GM13977 (cell line): ENCODE results near the gene NOLC1.

Experiments
- DNase-seq: peaks from one replicate; pipeline ENCODE4 v3.0.0; 2012; ENCODE audit warnings: low spot score
- in situ Hi-C: fragments of 300-500 bp; cut with MboI; formaldehyde crosslinking; loops from one replicate; pipeline ENCODE4 v1.12.0; 2022; ENCODE audit warnings: low sequenced_read_pairs, low pct_unique_long_range_greater_than_20kb, mixed read lengths, inconsistent platforms; ENCODE audit not compliant: unreplicated experiment
- TF ChIP-seq, protein P1 (sequence below): IDR thresholded peaks from 2 replicates; pipeline ENCODE4 v1.5.1; 2012; ENCODE audit warnings: mild to moderate bottlenecking, control low read depth; ENCODE audit not compliant: insufficient read depth; ENCODE audit errors: extremely low read depth, missing control alignments

NOLC1 gene

DNA sequence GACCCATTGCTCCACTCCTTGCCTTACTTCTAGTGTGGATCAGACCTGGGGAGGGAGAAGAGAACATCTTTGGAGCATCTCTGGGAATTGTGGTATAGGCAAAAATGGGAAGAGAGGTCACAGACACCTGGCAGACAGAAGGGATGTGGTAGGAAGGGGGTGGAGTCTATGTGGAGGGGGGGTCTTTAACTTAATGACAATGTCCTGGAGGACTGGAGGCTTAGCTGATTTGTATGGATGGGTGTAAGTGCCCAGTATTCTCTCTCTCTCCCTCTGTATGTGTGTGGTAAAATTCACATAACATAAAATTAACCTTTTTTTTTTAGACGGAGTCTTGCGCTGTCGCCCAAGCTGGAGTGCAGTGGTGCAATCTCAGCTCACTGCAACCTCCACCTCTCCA is 29.0 kb upstream of the NOLC1 start:
- in situ Hi-C loops, result no loop called here
- TF ChIP-seq, protein P1, sequence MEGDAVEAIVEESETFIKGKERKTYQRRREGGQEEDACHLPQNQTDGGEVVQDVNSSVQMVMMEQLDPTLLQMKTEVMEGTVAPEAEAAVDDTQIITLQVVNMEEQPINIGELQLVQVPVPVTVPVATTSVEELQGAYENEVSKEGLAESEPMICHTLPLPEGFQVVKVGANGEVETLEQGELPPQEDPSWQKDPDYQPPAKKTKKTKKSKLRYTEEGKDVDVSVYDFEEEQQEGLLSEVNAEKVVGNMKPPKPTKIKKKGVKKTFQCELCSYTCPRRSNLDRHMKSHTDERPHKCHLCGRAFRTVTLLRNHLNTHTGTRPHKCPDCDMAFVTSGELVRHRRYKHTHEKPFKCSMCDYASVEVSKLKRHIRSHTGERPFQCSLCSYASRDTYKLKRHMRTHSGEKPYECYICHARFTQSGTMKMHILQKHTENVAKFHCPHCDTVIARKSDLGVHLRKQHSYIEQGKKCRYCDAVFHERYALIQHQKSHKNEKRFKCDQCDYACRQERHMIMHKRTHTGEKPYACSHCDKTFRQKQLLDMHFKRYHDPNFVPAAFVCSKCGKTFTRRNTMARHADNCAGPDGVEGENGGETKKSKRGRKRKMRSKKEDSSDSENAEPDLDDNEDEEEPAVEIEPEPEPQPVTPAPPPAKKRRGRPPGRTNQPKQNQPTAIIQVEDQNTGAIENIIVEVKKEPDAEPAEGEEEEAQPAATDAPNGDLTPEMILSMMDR, result no peak
- DNase-seq, result no peak

DNA sequence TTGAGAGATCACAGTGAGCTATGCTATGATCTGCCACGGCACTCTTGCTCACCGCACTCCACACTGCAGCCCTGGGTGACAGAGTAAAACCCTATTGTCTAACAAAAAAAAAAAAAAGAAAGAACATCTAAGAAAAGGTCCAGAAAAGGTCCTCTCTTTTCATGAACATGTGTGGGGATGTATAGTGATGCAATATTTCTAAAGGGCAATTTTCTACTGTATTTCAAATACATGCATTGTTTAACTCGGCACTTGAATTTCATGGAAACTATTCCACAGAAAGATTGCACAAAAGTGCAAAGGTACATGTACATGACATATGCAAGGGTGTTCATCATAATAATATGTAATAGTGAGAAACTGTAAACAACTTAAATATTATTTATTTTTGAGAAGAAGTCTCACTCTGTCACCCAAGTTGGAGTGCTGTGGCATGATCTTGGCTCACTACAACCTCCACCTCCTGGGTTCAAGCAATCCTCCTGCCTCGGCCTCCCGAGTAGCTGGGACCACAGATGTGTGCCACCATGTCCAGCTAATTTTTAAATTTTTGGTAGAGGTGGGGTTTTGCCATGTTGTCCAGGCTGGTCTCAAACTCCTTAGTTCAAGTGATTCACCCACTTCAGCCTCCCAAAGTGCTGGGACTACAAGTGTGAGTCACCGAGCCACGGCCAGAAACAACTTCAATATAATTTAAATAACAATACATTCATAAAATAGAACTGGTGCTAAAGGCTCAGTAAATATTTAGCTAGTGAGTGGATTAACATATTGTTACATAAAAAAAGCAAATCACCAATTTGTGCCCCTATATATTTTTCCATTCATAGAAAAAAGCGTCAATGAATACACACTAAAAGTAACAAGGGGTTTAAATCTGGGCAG is 20.7 kb upstream of the NOLC1 start:
- in situ Hi-C loops, result no loop called here
- no peak for DNase-seq
- TF ChIP-seq, protein P1, result no peak

DNA sequence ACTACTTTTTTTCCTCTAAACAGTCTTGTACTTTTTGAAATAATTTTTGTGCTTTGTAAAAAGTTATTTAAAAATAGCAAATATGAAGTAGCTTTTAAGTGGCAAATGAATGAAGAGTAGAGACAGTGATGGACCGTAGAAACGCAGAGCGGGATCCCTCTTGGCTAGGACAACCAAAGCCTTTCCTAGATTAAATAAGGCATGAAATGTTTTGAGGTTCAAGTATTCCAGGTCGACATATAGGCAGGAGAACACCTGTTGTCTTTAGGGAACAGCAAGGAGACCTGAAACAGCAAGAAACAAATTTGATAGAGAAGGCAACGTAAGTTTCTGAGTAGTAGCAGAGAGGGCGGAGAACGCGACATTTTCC is 20.0 kb upstream of the NOLC1 start:
- no peak for DNase-seq
- in situ Hi-C loops, result no loop called here
- TF ChIP-seq, protein P1, result no peak

DNA sequence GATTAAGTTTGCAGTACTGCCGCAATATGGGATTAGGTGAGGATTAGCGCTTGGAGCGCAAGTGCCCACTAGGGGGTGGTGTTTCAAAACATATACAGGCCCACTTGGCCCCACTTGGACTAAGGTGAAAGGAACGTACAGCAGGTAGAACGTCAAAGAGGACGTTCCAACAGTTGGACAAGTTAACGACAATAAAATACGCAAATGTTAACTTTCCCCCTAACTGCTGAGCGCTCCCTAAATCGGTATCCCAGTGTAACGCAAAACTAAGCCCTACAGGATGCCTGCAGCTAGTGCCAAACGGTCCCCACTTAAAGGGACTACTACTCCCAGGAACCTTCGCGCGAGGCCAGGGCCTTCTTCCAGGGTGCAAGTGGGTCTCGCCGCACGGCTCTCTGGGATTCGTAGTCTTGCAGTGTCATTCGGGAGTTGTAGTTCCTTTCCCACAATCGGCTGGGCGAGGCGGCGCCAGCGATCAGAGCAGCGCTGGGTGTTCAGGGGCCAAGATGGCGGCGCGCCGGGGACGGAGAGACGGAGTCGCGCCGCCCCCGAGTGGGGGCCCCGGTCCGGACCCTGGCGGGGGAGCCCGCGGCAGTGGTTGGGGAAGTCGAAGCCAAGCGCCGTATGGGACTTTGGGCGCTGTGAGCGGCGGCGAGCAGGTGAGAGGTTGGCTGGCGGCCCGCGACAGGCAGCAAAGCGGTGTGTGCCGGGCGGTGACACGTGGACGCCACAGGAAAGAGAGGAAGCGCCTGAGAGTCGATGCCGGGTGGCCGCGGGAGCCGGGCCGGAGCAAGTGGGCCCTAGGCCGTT is 19.4 kb upstream of the NOLC1 start, which contains the start of gene PPRC1:
PPRC1 (plus strand) TSS at position 478 of the 810 bp plus-strand sequence; CDS start at position 507, 29 bp downstream.
- DNase-seq, result peak; percentile 98
- in situ Hi-C loops, result no loop called here
- TF ChIP-seq, protein P1, result peak; percentile 88

DNA sequence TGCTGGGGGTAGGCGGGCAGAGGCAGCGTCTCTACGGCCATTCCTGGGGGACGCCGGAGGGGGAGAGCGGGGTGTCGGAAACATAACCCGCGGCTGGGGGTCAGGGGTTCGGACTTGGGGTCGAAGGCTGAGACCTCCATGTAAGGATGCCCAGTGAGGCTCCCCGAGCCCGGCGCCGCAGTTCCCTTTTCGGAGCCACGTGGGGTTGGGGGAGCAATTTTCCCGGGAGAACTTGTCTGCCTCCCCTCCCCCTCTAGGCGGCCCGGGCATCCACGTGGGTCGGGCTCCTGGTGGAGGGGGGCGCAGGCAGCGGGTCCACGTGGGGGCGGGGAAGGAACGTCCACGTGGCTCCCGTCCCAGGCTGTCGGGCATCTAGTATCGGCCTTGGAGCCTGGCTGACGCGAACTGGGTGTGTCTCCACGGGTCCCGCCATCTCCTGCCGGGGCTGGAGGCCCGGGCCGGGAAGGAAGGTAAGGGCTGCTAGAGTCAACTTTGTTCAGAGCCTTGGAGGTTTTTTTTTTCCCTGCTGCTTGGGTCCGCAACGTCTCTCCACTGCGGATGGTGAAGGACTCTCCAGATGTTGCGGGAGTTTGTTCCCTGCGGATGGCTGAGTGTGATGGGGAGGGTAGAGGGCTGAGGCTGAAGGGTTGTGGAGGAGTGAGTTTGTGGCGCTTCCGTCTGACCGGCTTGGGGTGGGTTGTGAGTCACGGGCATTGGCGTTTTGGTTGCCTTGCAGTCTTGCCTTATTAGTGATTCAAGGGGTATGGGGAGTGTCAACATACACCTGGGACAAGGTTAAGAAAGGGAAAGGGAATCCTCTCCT is 18.6 kb upstream of the NOLC1 start:
- in situ Hi-C loops, result no loop called here
- DNase-seq, result peak; percentile 77
- TF ChIP-seq, protein P1, result no peak

DNA sequence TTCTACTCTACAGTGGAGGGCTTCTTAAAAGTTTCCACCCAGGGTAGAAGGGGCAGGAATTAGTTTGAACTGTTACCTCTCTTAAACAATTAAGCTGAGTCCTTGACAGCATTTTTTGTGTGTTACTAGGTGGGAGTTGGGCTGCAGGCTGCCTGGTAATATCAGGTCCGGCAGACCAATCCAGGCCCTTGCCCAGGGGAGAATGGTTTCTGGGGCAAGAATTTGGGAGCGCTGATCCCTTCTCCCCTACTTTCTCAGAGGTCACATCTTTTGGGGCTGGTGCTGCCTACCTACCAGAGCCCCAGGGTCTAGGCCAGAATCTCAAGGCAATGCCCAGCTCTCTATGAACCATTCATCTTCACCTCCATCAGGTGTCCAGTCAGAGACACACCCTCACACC is 17.8 kb upstream of the NOLC1 start:
- TF ChIP-seq, protein P1, result no peak
- in situ Hi-C loops, result no loop called here
- DNase-seq, result no peak
